Astrocyte (in vitro differentiated cells and primary cell): ENCODE results near the gene SKAP2. TPM values are rescaled to one million over a fixed set of nuclear protein-coding genes. Genes with fewer than 3 reads are reported as not detected.

Source experiments
- DNase-seq: peaks from one replicate; pipeline ENCODE4 v3.0.0-alpha.2; 2010; ENCODE audit warnings: low read depth
- FAIRE-seq: peaks from 2 replicates; lab custom pipeline; 2011; peaks lifted over from hg19 to GRCh38; lab: Jason Lieb, UNC
- H2AFZ ChIP-seq: 2 replicates; pipeline ENCODE4 v1.6.0; 2012; ENCODE audit warnings: low read depth, low read length, inconsistent platforms
- H3K27ac ChIP-seq: 2 replicates; pipeline ENCODE4 v1.5.1; 2011; ENCODE audit warnings: low read depth, low read length, inconsistent platforms
- H3K27me3 ChIP-seq: 2 replicates; pipeline ENCODE4 v1.6.0; 2011; ENCODE audit warnings: low read length, inconsistent platforms; ENCODE audit not compliant: insufficient read depth
- H3K36me3 ChIP-seq: 2 replicates; pipeline ENCODE4 v1.5.1; 2011; ENCODE audit warnings: low read length, inconsistent platforms; ENCODE audit not compliant: insufficient read depth
- H3K4me1 ChIP-seq: 2 replicates; pipeline ENCODE4 v1.5.1; 2011; ENCODE audit warnings: low read length, inconsistent platforms; ENCODE audit not compliant: insufficient read depth
- H3K4me2 ChIP-seq: 2 replicates; pipeline ENCODE4 v1.6.0; 2012; ENCODE audit warnings: low read length, inconsistent platforms
- H3K4me3 ChIP-seq: 2 replicates; pipeline ENCODE4 v1.5.1; 2011; ENCODE audit warnings: low read depth, mild to moderate bottlenecking, low read length, inconsistent platforms; ENCODE audit not compliant: insufficient read depth
- H3K79me2 ChIP-seq: 2 replicates; pipeline ENCODE4 v1.6.0; 2012; ENCODE audit warnings: mild to moderate bottlenecking, low read length, inconsistent platforms; ENCODE audit not compliant: insufficient read depth
- H3K9ac ChIP-seq: 2 replicates; pipeline ENCODE4 v1.6.0; 2012; ENCODE audit warnings: mild to moderate bottlenecking, low read length, inconsistent platforms
- H3K9me3 ChIP-seq: 2 replicates; pipeline ENCODE4 v1.5.1; 2012; ENCODE audit warnings: low read depth, mild to moderate bottlenecking, low read length, inconsistent platforms; ENCODE audit not compliant: insufficient read depth
- H4K20me1 ChIP-seq: 2 replicates; pipeline ENCODE4 v1.6.0; 2012; ENCODE audit warnings: low read length, inconsistent platforms; ENCODE audit not compliant: insufficient read depth
- H3K27ac Mint-ChIP-seq: one replicate; pipeline ENCODE4 v1.8.0; 2021; ENCODE audit warnings: mild to moderate bottlenecking, mixed read lengths; ENCODE audit not compliant: unreplicated experiment
- H3K27me3 Mint-ChIP-seq: one replicate; pipeline ENCODE4 v1.8.0; 2021; ENCODE audit warnings: low read depth, mixed read lengths; ENCODE audit not compliant: unreplicated experiment
- H3K36me3 Mint-ChIP-seq: one replicate; pipeline ENCODE4 v1.8.0; 2021; ENCODE audit warnings: low read depth, mixed read lengths; ENCODE audit not compliant: unreplicated experiment
- H3K4me1 Mint-ChIP-seq: one replicate; pipeline ENCODE4 v1.8.0; 2021; ENCODE audit warnings: low read depth, mixed read lengths; ENCODE audit not compliant: unreplicated experiment
- H3K4me3 Mint-ChIP-seq: one replicate; pipeline ENCODE4 v1.8.0; 2021; ENCODE audit warnings: mild to moderate bottlenecking, moderate library complexity, mixed read lengths; ENCODE audit not compliant: unreplicated experiment
- H3K9me3 Mint-ChIP-seq: one replicate; pipeline ENCODE4 v1.8.0; 2021; ENCODE audit warnings: mild to moderate bottlenecking, mixed read lengths; ENCODE audit not compliant: unreplicated experiment
- CTCF ChIP-seq: IDR thresholded peaks from 2 replicates; pipeline ENCODE4 v1.5.1; 2011; ENCODE audit warnings: low read depth, mild to moderate bottlenecking, inconsistent platforms, low read length, moderate library complexity; ENCODE audit not compliant: insufficient read depth
- EZH2 ChIP-seq: IDR thresholded peaks from 2 replicates; pipeline ENCODE4 v1.6.1; 2012; ENCODE audit warnings: mild to moderate bottlenecking, low read length, inconsistent platforms; ENCODE audit not compliant: insufficient read depth
- total RNA-seq: library from RNA; stranded (reverse); gene quantifications from 2 replicates; pipeline ENCODE4 v1.2.1, GENCODE V29; 2021

Gene SKAP2
- total RNA-seq, 1 donor from 2014 or later: 10.1 TPM

DNA sequence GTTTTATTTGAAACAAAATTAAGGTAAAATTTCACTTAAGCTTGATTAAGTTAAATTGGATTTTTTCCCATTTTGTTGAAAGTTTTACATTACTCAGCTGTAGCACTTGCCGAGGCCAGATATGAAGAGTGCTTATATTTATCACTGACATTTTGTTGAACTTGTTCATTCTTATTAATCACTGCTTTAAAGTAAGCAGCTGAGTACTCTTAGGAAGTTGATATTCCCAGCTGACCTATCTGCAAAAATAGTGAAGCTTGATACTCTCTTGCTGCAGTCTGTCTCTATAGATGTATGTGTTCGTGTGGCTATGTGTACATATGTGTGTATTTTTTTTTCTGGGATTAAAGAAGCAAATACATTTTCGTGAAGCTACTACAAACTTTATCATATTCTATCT lies 150.0 kb downstream of the SKAP2 start:
- Histone ChIP-seq H3K4me3 (no peak overlapping the region), H3K4me2 (no peak overlapping the region), H3K36me3 (no peaks in the 10 kb centered on the region), H3K4me1 (no peaks in the 10 kb centered on the region), H3K27ac (no peak overlapping the region), H4K20me1 (no peaks in the 10 kb centered on the region), H3K27me3 (no peaks in the 10 kb centered on the region), H3K9me3 (no peaks in the 10 kb centered on the region), H2AFZ (no peak overlapping the region), H3K9ac (no peak overlapping the region), H3K79me2 (no peaks in the 10 kb centered on the region)
- DNase-seq: no peak
- TF ChIP-seq EZH2 (no peak), CTCF (no peak)
- H3K36me3 Mint-ChIP-seq: no peaks in the 10 kb centered on the region
- no peaks in the 10 kb centered on the region for H3K27me3 Mint-ChIP-seq
- no peak overlapping the region for H3K27ac Mint-ChIP-seq
- FAIRE-seq: no peak
- H3K9me3 Mint-ChIP-seq: no peaks in the 10 kb centered on the region
- no peak overlapping the region for H3K4me3 Mint-ChIP-seq
- peaks cover 3% of the 10 kb centered on the region for H3K4me1 Mint-ChIP-seq

GRCh38 chr7:26714006-26714405 lies 150.4 kb downstream of the SKAP2 start:
- Histone ChIP-seq H2AFZ (no peak overlapping the region), H3K27me3 (no peaks in the 10 kb centered on the region), H3K36me3 (no peaks in the 10 kb centered on the region), H3K4me3 (no peak overlapping the region), H4K20me1 (no peaks in the 10 kb centered on the region), H3K4me1 (no peaks in the 10 kb centered on the region), H3K9me3 (no peaks in the 10 kb centered on the region), H3K27ac (no peak overlapping the region), H3K79me2 (no peaks in the 10 kb centered on the region), H3K4me2 (no peak overlapping the region), H3K9ac (no peak overlapping the region)
- no peak overlapping the region for H3K27ac Mint-ChIP-seq
- no peaks in the 10 kb centered on the region for H3K36me3 Mint-ChIP-seq
- H3K4me3 Mint-ChIP-seq: no peak overlapping the region
- no peak for DNase-seq
- no peak for FAIRE-seq
- H3K27me3 Mint-ChIP-seq: no peaks in the 10 kb centered on the region
- H3K9me3 Mint-ChIP-seq: no peaks in the 10 kb centered on the region
- no peak for TF ChIP-seq EZH2
- no peak for TF ChIP-seq CTCF
- no peaks in the 10 kb centered on the region for H3K4me1 Mint-ChIP-seq

GRCh38 chr7:26709210-26709990 lies 155.0 kb downstream of the SKAP2 start:
- Mint-ChIP-seq H3K4me1 (peaks cover 8% of the 10 kb centered on the region), H3K4me3 (no peak overlapping the region), H3K36me3 (no peaks in the 10 kb centered on the region), H3K27ac (no peak overlapping the region), H3K9me3 (no peaks in the 10 kb centered on the region), H3K27me3 (no peaks in the 10 kb centered on the region)
- Histone ChIP-seq H2AFZ (no peak overlapping the region), H3K27me3 (no peaks in the 10 kb centered on the region), H3K79me2 (no peaks in the 10 kb centered on the region), H3K4me1 (peaks cover 3% of the 10 kb centered on the region), H3K4me2 (no peak overlapping the region), H4K20me1 (no peaks in the 10 kb centered on the region), H3K9ac (no peak overlapping the region), H3K27ac (no peak overlapping the region), H3K36me3 (no peaks in the 10 kb centered on the region), H3K4me3 (no peak overlapping the region), H3K9me3 (no peaks in the 10 kb centered on the region)
- FAIRE-seq (no peak), DNase-seq (no peak)
- no peak for TF ChIP-seq EZH2
